NCI-H1417 treated with DMSO at 0.1 percent for 48 hours (cell line): ENCODE results near the gene PER2.

Experiments used
- DNase-seq: peaks from one replicate; lab custom pipeline; 2025; lab: John Stamatoyannopoulos, UW

PER2 gene

DNA sequence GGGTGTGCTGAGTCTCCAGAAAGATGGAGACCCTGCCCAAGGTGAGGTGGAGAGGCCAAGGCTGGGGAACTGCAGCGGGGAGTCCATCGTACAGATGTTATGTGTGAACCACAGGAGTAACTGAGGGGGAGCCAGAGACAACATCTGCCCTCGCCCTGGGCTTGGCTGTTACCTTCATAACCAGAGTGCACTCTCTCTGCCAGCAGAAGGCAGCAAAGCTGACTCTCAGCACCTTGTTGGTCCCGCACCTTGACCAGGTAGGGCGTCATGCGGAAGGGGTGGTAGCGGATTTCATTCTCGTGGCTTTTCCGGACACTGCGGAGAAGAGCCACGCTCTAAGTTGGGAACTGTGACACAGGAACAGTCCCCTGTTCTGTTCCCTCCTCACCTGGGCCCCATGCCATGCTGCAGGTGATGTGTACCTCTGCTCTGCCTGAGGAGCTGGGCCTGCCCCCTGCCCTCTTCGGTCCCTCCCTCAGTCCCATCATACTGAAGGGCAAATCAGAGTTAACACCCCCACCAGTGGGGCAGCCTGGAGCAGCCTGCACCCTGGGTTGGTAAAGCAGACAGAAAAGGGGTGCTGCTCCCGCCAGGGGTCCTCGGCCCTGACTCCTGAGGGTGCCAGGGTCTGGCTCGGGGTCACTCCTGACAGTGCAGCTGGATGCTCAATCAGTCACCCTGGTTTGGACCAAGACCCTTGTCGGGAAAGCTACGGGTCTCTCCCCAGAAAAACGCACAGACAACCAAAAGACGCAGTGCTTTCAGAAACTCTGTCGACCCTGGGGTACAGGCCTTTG lies 20.3 kb downstream of the PER2 start:
- no peak for DNase-seq

- DNase-seq, result no peak
Observed at GRCh38 chr2:238267341-238267710, 21.1 kb downstream of the PER2 start.

- no peak for DNase-seq
Observed at GRCh38 chr2:238265605-238266004, 22.8 kb downstream of the PER2 start.

DNA sequence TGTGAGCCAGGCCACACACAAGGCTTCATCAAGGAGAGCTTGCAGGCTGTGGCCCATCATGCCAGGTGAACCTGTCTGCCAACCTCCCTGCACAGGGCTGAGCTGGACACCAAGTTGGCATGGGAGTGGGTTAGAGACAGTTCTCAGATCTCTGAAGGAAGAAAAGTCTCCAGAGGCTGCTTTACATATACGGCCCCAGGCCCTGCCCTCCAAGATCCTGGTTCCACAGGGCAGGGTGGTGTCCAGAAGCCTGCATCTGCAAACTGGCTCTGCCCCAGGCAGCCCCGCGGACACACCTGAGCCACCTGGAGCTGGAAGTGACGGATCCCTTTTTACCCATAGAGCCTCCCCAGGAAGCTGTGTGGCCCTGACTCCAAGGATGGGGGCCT lies 24.3 kb downstream of the PER2 start:
- no peak for DNase-seq

DNA sequence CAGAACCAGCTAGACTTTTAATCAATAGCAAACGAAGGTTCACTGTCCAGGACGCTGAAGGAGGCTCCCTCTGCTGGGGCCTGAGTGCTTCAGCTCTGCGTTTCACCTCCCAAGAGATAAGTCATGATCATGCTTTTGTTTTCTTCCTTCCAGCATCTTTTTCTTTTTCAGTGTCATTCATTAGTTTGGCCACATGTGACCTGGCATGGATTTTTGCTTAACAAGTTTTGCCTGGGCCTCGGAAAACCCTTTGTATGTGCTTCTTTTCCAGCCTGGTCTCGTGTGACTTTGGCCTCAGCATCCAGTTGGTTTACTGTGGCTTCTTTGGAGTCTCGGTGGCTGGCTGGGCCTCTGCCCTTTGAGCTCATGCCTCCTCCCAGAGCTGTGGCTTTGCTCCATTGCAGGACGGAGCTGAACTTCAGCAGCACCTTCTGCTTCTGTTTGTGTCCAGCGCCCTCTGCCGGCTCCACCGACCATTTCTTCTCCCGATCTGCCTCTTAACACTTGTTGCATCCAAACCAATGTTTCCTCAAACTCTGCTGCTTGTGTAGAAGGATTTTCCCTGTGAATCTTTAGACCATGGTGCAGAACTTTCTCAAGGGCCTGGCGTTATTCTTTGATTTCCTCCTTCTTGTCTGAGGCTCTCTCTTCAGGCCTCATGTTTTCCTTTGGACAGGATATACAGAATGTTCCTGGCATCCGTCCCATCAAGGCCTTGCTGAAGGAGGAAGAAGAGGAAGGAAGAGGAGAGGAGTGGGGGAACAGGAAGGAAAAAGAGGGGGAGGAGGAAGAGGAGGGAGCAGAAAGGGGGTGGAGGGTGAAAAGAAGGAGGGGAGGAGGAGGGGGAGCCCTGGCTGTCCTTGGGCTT lies 25.0 kb downstream of the PER2 start:
- DNase-seq, result no peak

DNA sequence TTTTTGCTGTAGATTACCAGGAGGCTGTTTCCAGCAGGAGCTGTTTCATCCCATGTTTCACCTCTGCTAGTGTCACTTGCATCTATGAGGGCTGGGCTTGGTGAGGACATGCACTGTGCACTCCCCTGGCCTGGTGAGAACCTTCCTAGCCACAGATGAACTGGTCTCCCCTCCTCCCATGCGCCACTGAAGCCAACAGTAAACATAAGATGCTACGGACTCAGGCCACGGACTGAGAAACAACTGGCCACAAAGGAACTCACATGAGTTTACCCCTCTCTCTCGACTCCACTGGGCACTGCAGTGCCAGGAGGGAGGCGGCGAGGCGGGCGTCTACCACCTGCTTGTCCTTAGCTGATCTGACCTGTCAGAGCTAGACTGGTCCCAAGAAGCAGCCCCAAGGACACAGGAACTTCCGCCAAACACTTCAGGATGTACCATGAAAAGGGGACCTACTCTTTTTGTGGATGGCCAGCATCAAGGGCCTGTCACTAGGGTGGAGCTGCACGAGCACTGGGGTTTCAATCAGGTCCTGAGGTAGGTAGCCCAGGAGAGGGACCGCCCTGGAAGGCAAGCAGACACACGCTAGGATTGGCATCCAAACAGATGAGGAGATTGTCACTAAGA lies 25.8 kb downstream of the PER2 start:
- DNase-seq, result no peak

- no peak for DNase-seq
Observed at GRCh38 chr2:238261718-238262375, 26.6 kb downstream of the PER2 start.

DNA sequence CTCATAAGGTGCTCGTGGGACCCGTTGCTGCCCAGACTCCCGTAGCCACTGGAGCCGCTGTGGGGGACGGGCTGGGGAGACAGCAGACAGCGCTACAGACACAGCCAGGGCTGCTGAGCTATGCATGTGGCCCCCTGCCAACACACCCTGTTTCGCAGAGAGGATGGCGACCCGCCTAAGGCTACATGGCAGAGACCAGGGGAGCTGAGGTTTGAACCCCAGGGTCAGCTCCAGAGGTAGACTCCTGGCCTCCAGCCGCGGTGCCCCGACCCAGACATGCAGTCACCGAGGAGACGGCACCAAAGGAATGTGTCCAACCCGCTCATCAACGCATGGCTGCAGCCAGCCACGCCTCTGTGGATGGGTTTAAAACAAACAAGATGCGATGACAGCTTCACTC lies 27.5 kb downstream of the PER2 start:
- no peak for DNase-seq

DNA sequence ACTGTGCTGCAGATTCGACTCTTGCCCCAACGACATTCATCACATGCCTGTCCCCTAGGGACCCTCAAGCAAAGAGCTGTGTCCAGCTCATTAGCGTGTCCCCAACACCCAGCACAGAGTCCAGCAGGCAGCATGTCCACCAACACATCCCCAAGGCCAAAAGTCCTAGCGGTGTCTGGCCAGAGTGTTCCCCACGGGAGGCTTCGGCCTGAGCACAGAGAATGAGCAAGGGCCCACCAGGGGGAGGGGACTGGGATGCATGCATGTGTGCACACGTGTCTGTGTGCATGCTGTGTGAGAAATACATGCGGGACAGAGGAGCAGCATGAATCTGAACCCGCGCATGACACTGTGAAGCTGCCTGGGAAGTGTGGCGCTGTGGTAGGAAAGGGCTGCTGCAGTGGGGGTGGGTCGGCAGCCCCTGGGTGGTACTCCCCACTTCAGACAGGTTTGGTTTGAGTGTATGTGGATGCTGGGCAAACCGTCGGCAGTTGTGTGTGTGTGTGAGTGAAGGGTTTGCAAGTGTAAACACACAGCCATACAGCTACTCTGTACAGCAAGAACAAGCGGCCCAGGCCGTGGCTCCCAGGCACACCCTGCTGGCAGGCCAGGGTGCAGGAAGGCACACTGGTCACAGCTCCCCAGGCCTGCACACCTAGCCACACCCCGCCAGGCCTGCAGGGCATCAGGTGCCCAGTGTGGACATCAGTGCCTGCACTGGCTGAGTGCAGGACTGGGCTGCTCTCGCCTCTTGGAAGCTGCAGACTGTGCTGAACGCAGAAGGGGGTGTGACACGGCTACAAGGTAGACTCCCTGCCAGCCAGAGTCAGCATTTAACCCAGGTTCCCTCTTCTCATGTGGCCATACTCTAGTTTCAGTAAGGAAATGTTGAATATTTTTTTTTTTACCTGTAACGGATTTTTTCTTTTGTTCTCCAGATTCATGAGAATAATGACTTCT lies 29.1 kb downstream of the PER2 start:
- DNase-seq, result no peak

GRCh38 chr2:238257786-238258700 lies 30.4 kb downstream of the PER2 start:
- DNase-seq, result no peak

DNA sequence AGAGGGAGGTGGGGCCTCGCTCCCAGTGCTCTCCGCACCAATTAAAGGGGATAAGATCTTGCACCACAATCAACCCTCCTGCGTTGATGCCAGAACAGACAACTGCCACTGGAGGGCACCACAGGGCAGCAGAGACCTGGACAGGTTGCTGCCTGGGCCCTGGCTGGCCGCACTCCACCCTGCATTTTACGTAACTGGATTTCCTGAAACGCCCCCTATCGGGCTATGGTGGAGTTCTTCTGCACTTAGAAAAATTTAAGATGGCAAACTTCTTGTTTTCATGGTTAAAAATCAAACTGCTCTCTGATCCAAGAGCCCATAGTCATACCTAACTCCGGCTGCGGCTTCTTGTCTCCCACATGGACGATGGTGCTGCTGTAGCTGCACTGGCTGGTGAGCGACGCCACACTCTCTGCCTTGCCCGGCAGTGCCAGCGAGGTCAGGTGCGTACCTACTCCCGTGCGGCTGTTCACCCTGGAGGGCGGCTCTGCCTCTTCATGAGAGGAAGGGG lies 31.8 kb downstream of the PER2 start:
- DNase-seq, result no peak

- DNase-seq, result no peak
Observed at GRCh38 chr2:238256111-238256510, 32.3 kb downstream of the PER2 start.

DNA sequence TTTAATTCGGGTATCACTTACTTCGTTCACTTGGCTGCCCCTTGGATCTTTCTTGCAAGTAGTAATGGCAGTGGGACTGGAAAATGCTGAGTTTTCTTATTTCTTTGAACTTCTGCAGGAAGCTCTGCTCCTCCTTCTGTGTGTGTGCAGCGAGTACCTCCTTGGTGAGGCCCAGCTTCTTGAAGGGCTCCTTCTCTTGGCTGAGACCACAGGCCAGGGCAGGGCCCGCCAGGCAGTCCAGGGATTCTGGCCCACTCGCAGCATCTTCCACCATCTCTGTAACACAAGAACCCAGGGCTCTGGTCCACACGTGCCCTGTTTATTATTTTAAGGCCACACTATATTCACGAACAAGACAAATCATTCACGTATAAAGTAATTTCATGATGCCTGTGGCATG lies 32.8 kb downstream of the PER2 start:
- DNase-seq, result no peak

DNA sequence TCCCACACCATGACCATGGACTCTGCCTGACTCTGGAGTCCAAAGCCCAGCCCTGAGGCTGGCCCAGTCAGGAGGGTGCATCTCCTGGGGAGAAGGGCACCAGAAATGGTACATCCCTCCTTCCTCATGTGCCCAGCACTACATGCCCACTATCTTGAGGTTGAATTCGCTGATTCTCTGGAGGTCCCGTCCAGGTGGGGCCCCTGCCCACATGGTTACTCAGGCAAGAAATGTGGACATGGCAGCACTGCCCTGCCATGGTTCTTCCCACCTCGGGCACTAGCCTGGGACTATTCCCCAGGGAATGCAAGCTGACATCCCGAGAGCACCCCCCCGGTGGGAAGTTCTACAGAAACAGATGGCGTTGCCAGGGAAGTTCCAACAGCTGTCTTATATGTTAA lies 33.3 kb downstream of the PER2 start:
- no peak for DNase-seq

- DNase-seq, result no peak
Observed at GRCh38 chr2:238254095-238254723, 34.2 kb downstream of the PER2 start.

- no peak for DNase-seq
Observed at GRCh38 chr2:238252766-238253630, 35.4 kb downstream of the PER2 start.

GRCh38 chr2:238251986-238252385 lies 36.4 kb downstream of the PER2 start:
- DNase-seq, result no peak

DNA sequence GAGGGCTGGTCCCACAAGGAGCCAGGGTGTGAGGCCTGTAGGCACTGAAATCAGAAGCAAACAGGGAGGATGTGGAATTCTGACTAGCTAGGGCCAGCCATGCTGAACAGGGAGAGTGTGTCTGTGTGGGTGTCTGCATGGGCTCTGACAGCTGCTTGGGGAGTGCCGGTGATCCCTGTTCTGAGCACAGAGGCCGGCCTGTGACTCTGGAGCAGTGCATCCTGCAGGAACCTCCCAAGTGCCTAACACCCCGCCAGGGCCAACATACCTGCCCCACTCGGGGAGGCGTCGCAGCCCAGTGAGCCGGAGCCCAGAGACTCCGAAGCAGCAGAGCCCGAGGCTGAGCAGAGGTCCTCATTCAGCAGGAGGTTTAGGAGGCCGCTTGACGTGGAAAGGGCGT lies 37.1 kb downstream of the PER2 start:
- DNase-seq, result no peak
